Measurements from ENCODE around the gene EPHB3.

EPHB3 gene

GRCh38 chr3:184563561-184563925 is 2.0 kb downstream of the EPHB3 start:
- peak in 8 of 58 donors; percentile 12 to 38 (median 21) for DNase-seq

GRCh38 chr3:184563941-184564684 is 2.5 kb downstream of the EPHB3 start:
- DNase-seq, result peak in 1 of 58 donors; percentile 31

DNA sequence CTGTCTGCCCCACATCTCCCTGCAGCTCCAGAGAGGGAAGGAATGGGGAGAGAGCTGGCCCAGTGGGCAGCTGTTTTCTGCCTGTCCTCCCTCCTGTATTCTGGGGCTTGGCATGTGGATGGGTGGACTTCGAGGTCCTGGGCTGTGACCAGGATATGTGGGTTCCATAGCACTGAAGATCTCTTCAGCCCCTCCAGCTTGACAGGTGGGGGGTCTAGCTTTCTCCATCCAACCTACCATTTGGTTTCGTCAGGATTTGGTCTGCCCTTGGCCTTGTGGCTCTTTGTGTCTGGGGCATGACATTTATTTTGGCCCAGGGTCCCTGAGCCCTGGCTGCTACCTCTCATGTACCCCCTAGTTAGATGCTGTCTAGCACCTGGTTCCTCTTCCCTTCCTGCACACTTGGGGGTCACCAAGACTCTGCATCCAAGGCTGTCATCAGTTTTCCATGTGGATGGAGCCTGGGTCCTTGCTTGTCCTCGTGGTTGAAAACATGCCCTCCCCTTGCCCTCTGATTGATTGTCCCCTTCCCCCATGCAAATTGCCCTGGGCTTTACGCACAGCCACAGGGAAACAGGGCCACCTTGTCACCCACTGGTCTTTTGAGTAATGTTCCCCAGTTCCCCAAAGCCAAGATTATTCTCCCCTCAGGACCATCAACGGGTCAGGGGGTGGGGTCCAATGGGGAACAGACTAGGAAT is 3.2 kb downstream of the EPHB3 start:
- no peak for DNase-seq

GRCh38 chr3:184565421-184566211 is 4.0 kb downstream of the EPHB3 start:
- peak in 27 of 58 donors; percentile 12 to 60 (median 26) for DNase-seq

DNA sequence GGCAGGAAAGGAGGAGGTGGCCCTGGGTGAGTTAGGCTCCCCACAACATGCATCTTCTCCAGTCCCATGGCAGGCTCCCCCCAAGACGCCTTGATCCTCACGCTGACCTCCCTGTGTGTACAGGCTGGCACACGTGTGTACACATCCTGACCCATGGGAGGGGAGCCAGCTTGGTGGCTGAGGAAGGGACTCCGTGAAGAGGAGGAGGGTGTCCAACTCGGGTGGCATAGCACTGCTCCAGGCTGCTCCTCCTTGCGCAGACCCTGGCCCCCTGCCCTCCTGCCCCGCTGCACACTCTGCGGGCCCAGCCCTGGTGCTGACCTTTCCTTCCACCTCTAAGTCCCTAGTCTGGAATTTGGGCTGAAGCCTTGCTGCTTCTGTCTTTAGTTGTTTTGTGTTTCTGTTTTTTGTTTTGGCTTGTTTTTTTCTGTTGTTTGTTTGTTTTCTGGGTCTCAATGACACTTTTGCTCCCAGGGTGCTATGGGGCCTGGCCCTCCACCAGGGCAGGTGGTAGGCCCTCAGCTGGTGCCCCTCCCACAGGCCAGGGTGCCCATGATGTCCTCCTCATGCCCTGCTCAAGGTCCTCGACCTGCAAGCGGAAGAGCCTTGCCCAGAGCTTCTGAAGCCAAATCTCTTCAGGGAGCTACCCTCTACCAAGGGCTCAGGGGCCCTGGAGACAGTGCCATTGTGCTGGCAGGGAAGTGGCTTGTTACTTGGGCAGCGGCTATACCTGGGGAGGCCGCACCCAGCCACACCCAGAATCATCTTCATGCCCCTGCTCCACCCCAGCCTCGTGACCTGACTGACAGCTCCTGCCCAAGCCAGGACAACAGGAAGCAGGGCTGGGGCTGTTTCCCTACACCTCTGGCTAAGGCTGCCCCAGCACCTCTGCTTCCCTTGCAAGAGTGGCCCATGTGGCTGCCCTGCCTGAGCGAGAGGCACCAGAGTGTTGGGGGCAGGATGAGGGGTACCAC is 5.1 kb downstream of the EPHB3 start:
- DNase-seq, result no peak

GRCh38 chr3:184567946-184568559 is 6.5 kb downstream of the EPHB3 start:
- peak in 13 of 58 donors; percentile 13 to 64 (median 30) for DNase-seq

- DNase-seq, result peak in 1 of 58 donors; percentile 55
Measured at GRCh38 chr3:184568560-184568923, 7.0 kb downstream of the EPHB3 start.

- peak in 56 of 58 donors; percentile 27 to 89 (median 67) for DNase-seq
Measured at GRCh38 chr3:184568924-184569829, 7.6 kb downstream of the EPHB3 start.

- no peak for DNase-seq
Measured at GRCh38 chr3:184570035-184570434, 8.4 kb downstream of the EPHB3 start.

GRCh38 chr3:184570489-184570888 is 8.9 kb downstream of the EPHB3 start:
- DNase-seq, result no peak

GRCh38 chr3:184571750-184572377 is 10.3 kb downstream of the EPHB3 start:
- no peak for DNase-seq

DNA sequence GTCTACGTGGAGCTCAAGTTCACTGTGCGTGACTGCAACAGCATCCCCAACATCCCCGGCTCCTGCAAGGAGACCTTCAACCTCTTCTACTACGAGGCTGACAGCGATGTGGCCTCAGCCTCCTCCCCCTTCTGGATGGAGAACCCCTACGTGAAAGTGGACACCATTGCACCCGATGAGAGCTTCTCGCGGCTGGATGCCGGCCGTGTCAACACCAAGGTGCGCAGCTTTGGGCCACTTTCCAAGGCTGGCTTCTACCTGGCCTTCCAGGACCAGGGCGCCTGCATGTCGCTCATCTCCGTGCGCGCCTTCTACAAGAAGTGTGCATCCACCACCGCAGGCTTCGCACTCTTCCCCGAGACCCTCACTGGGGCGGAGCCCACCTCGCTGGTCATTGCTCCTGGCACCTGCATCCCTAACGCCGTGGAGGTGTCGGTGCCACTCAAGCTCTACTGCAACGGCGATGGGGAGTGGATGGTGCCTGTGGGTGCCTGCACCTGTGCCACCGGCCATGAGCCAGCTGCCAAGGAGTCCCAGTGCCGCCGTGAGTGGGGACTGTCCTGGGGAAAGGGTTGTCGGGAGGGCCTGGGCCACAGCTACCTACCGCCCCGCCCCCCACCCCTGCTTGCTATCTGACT is 11.2 kb downstream of the EPHB3 start:
- no peak for DNase-seq

GRCh38 chr3:184574515-184575417 is 13.2 kb downstream of the EPHB3 start:
- DNase-seq, result no peak

DNA sequence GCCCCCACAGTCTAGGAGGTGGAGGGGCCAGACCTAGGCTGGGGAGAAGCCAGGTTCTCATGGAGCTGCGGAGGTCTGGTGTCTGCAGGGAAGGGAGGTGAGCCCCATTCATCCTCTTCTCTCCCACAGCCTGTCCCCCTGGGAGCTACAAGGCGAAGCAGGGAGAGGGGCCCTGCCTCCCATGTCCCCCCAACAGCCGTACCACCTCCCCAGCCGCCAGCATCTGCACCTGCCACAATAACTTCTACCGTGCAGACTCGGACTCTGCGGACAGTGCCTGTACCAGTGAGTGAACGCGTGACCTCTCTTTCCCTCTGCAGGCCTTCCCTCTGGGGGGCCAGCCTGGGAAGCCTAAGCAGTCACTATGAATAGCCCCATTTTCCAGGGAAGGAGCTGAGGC is 14.1 kb downstream of the EPHB3 start:
- DNase-seq, result no peak

DNA sequence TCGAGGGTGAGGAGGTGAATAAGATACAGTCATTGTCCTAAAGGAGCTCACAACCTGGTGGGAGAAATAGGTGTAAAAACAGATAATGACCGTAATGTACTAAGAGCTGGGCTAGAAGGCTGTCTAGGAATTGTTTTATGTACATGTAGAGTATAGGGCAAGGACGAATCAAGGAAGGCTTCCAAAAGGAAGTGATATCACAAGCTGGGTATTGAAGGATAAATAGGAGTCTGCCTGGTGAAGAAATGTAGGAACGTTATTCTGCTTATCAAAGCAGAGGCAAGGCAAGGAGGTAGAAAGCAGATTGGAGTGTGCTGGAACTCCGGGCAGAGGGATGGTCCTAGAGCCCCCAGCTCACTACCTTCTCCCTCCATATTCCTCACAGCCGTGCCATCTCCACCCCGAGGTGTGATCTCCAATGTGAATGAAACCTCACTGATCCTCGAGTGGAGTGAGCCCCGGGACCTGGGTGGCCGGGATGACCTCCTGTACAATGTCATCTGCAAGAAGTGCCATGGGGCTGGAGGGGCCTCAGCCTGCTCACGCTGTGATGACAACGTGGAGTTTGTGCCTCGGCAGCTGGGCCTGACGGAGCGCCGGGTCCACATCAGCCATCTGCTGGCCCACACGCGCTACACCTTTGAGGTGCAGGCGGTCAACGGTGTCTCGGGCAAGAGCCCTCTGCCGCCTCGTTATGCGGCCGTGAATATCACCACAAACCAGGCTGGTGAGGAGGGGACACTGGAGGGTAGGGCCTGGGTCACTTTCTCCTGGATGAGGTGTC is 15.1 kb downstream of the EPHB3 start:
- no peak for DNase-seq

DNA sequence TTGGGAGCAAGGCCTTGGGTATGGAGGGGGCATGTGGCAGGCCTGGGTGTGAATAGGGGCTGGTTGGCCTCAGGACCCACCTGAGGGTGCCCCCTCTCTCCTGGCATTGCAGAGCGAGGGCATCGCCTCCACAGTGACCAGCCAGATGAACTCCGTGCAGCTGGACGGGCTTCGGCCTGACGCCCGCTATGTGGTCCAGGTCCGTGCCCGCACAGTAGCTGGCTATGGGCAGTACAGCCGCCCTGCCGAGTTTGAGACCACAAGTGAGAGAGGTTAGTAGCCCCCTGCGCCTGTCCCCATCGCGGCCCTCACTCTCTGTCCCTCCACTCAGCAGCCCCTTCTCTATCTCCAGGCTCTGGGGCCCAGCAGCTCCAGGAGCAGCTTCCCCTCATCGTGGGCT is 16.0 kb downstream of the EPHB3 start:
- no peak for DNase-seq
